ENCODE results near the gene KRTAP1-5. TPM values are rescaled to one million over a fixed set of nuclear protein-coding genes. Genes with fewer than 3 reads are reported as not detected.

Gene KRTAP1-5
- total and polyA plus RNA-seq, 8 donors: not detected

Other genes starting within 250 kb of the KRTAP1-5 start
Only the 30 nearest of the 38 such genes appear.
- gene KRT10, start 204.6 kb downstream of the KRTAP1-5 start, total RNA-seq: 10 to 100 TPM; 13.9 to 25.5 (median 19.6) TPM
- gene KRT10, start 204.6 kb downstream of the KRTAP1-5 start, polyA plus RNA-seq: 10 to 100 TPM; 29.2 to 31.0 TPM
- not detected for gene KRT12, start 160.0 kb downstream of the KRTAP1-5 start, total RNA-seq
- not detected for gene KRT12, start 160.0 kb downstream of the KRTAP1-5 start, polyA plus RNA-seq
- under 1 TPM in 1 of 6 donors, not detected in 5; 0.63 TPM for gene KRT20, start 142.0 kb downstream of the KRTAP1-5 start, total RNA-seq
- gene KRT20, start 142.0 kb downstream of the KRTAP1-5 start, polyA plus RNA-seq: under 1 TPM in 1 of 2 donors, not detected in 1; 0.46 TPM
- gene KRT23, start 89.6 kb downstream of the KRTAP1-5 start, total RNA-seq: 10 to 100 TPM in 2 of 6 donors, 1 to 10 TPM in 1, under 1 TPM in 3; 0.78 to 17.7 (median 1.1) TPM
- gene KRT23, start 89.6 kb downstream of the KRTAP1-5 start, polyA plus RNA-seq: 1 to 10 TPM in 1 of 2 donors, under 1 TPM in 1; 0.59 to 7.6 TPM
- gene KRT39, start 60.3 kb downstream of the KRTAP1-5 start, total RNA-seq: not detected
- gene KRT39, start 60.3 kb downstream of the KRTAP1-5 start, polyA plus RNA-seq: not detected
- under 1 TPM in 3 of 6 donors, not detected in 3; 0.09 to 0.24 (median 0.20) TPM for gene KRT40, start 42.9 kb downstream of the KRTAP1-5 start, total RNA-seq
- 1 to 10 TPM in 1 of 2 donors, under 1 TPM in 1; 0.61 to 1.0 TPM for gene KRT40, start 42.9 kb downstream of the KRTAP1-5 start, polyA plus RNA-seq
- not detected for gene KRTAP3-3, start 33.0 kb downstream of the KRTAP1-5 start, total RNA-seq
- under 1 TPM in 1 of 2 donors, not detected in 1; 0.30 TPM for gene KRTAP3-3, start 33.0 kb downstream of the KRTAP1-5 start, polyA plus RNA-seq
- not detected for gene KRTAP3-2, start 27.3 kb downstream of the KRTAP1-5 start, total RNA-seq
- gene KRTAP3-2, start 27.3 kb downstream of the KRTAP1-5 start, polyA plus RNA-seq: not detected
- not detected for gene KRTAP3-1, start 18.1 kb downstream of the KRTAP1-5 start, total RNA-seq
- gene KRTAP3-1, start 18.1 kb downstream of the KRTAP1-5 start, polyA plus RNA-seq: under 1 TPM in 1 of 2 donors, not detected in 1; 0.19 TPM
- gene KRTAP1-4, start 3.0 kb upstream of the KRTAP1-5 start, total RNA-seq: not detected
- gene KRTAP1-4, start 3.0 kb upstream of the KRTAP1-5 start, polyA plus RNA-seq: not detected
- gene KRTAP1-3, start 7.7 kb upstream of the KRTAP1-5 start, total RNA-seq: not detected
- gene KRTAP1-3, start 7.7 kb upstream of the KRTAP1-5 start, polyA plus RNA-seq: not detected
- gene KRTAP1-1, start 14.2 kb upstream of the KRTAP1-5 start, total RNA-seq: under 1 TPM in 3 of 6 donors, not detected in 3; 0.16 to 0.46 (median 0.31) TPM
- gene KRTAP1-1, start 14.2 kb upstream of the KRTAP1-5 start, polyA plus RNA-seq: under 1 TPM in 1 of 2 donors, not detected in 1; 0.68 TPM
- gene KRTAP2-1, start 20.1 kb upstream of the KRTAP1-5 start, total RNA-seq: not detected
- not detected for gene KRTAP2-1, start 20.1 kb upstream of the KRTAP1-5 start, polyA plus RNA-seq
- gene KRTAP2-2, start 28.0 kb upstream of the KRTAP1-5 start, total RNA-seq: not detected
- gene KRTAP2-2, start 28.0 kb upstream of the KRTAP1-5 start, polyA plus RNA-seq: not detected
- gene KRTAP2-3, start 32.9 kb upstream of the KRTAP1-5 start, total RNA-seq: not detected
- gene KRTAP2-3, start 32.9 kb upstream of the KRTAP1-5 start, polyA plus RNA-seq: not detected
- gene KRTAP2-4, start 38.7 kb upstream of the KRTAP1-5 start, total RNA-seq: not detected
- gene KRTAP2-4, start 38.7 kb upstream of the KRTAP1-5 start, polyA plus RNA-seq: not detected
- not detected for gene KRTAP4-7, start 56.9 kb upstream of the KRTAP1-5 start, total RNA-seq
- gene KRTAP4-7, start 56.9 kb upstream of the KRTAP1-5 start, polyA plus RNA-seq: not detected
- gene KRTAP4-8, start 70.9 kb upstream of the KRTAP1-5 start, total RNA-seq: not detected
- gene KRTAP4-8, start 70.9 kb upstream of the KRTAP1-5 start, polyA plus RNA-seq: not detected
- gene KRTAP4-16, start 75.0 kb upstream of the KRTAP1-5 start, total RNA-seq: not detected
- gene KRTAP4-16, start 75.0 kb upstream of the KRTAP1-5 start, polyA plus RNA-seq: not detected
- not detected for gene KRTAP4-9, start 78.2 kb upstream of the KRTAP1-5 start, total RNA-seq
- not detected for gene KRTAP4-9, start 78.2 kb upstream of the KRTAP1-5 start, polyA plus RNA-seq
- not detected for gene KRTAP4-11, start 91.2 kb upstream of the KRTAP1-5 start, total RNA-seq
- not detected for gene KRTAP4-11, start 91.2 kb upstream of the KRTAP1-5 start, polyA plus RNA-seq
- gene KRTAP4-12, start 97.0 kb upstream of the KRTAP1-5 start, total RNA-seq: not detected
- not detected for gene KRTAP4-12, start 97.0 kb upstream of the KRTAP1-5 start, polyA plus RNA-seq
- gene KRTAP4-6, start 113.3 kb upstream of the KRTAP1-5 start, total RNA-seq: not detected
- gene KRTAP4-6, start 113.3 kb upstream of the KRTAP1-5 start, polyA plus RNA-seq: not detected
- not detected for gene KRTAP4-5, start 122.6 kb upstream of the KRTAP1-5 start, total RNA-seq
- gene KRTAP4-5, start 122.6 kb upstream of the KRTAP1-5 start, polyA plus RNA-seq: not detected
- gene KRTAP4-4, start 133.5 kb upstream of the KRTAP1-5 start, total RNA-seq: not detected
- gene KRTAP4-4, start 133.5 kb upstream of the KRTAP1-5 start, polyA plus RNA-seq: not detected
- gene KRTAP4-3, start 141.0 kb upstream of the KRTAP1-5 start, total RNA-seq: not detected
- gene KRTAP4-3, start 141.0 kb upstream of the KRTAP1-5 start, polyA plus RNA-seq: not detected
- gene KRTAP4-2, start 151.0 kb upstream of the KRTAP1-5 start, total RNA-seq: not detected
- gene KRTAP4-2, start 151.0 kb upstream of the KRTAP1-5 start, polyA plus RNA-seq: not detected
- not detected for gene KRTAP4-1, start 157.7 kb upstream of the KRTAP1-5 start, total RNA-seq
- not detected for gene KRTAP4-1, start 157.7 kb upstream of the KRTAP1-5 start, polyA plus RNA-seq
- gene KRTAP9-1, start 162.7 kb upstream of the KRTAP1-5 start, total RNA-seq: not detected
- not detected for gene KRTAP9-1, start 162.7 kb upstream of the KRTAP1-5 start, polyA plus RNA-seq
- not detected for gene KRTAP9-2, start 199.4 kb upstream of the KRTAP1-5 start, total RNA-seq
- gene KRTAP9-2, start 199.4 kb upstream of the KRTAP1-5 start, polyA plus RNA-seq: not detected